ENCODE measurements around the gene ABCC6. TPM values are rescaled to one million over a fixed set of nuclear protein-coding genes. Genes with fewer than 3 reads are reported as not detected.

Gene ABCC6
- total and polyA plus RNA-seq, 2 of the 13 experiments (the other 11 are each of a cell fraction or from before 2014, with no cell fraction given): 82.4 to 105 TPM

- ATAC-seq (no peak), DNase-seq (ENCODE audit: low spot score) (no peak), FAIRE-seq (peak; percentile 18)
- H3K9me3 ChIP-seq (ENCODE audit: low read length): no peaks in the 10 kb centered on the region
- no peaks in the 10 kb centered on the region for H3K4me1 ChIP-seq (ENCODE audit: insufficient read depth, low read length)
- no peak overlapping the region for H2AFZ ChIP-seq (ENCODE audit: low read length)
- intact Hi-C loops (cut with micrococcal nuclease; ENCODE audit: unreplicated experiment) (no loop called here), in situ Hi-C loops (cut with HindIII; ENCODE audit: extremely low pct_ligation_motif_present, low pct_unique_long_range_greater_than_20kb) (no loop called here)
- POLR2A ChIA-PET: no interaction called here
- H3K9ac ChIP-seq (ENCODE audit: insufficient read depth, low read depth, low read length): no peak overlapping the region
- peaks cover 4% of the 10 kb centered on the region; the same call in 1 of the 2 replicates for H4K20me1 ChIP-seq (ENCODE audit: insufficient read depth, low read length)
- no peaks in the 10 kb centered on the region for H3K79me2 ChIP-seq (ENCODE audit: insufficient read depth, low read length)
- no peak overlapping the region for H3K4me3 ChIP-seq (replicated peaks in 1 of 3; ENCODE audit: insufficient read depth in 1 of 3, low read depth in 2 of 3, low read length in 3 of 3)
- H3K27me3 ChIP-seq (ENCODE audit: control insufficient read depth in 1 of 2, insufficient read depth in 2 of 2, low read length in 2 of 2): no peaks in the 10 kb centered on the region
- TF ChIP-seq RBM22 (optimal IDR thresholded peaks at IDR 0.05; ENCODE audit: low read length) (peak; percentile 59), SIX1 (CRISPR knock-in tag; IDR thresholded peaks at IDR 0.05; ENCODE audit: borderline replicate concordance) (no peak), RBAK (CRISPR knock-in tag; IDR thresholded peaks at IDR 0.05) (peak; percentile 99), UBTF (CRISPR knock-in tag; IDR thresholded peaks at IDR 0.05) (no peak), NONO (IDR thresholded peaks at IDR 0.05) (no peak), NONO (CRISPR knock-in tag; conservative IDR thresholded peaks at IDR 0.05) (no peak), ZNF354B (CRISPR knock-in tag; IDR thresholded peaks at IDR 0.05) (no peak), NFATC3 (CRISPR knock-in tag; IDR thresholded peaks at IDR 0.05) (no peak), MEIS1 (CRISPR knock-in tag; IDR thresholded peaks at IDR 0.05; ENCODE audit: borderline replicate concordance) (no peak), HNRNPK (IDR thresholded peaks at IDR 0.05; ENCODE audit: low read depth, low read length, poor library complexity, severe bottlenecking) (no peak), ARID2 (CRISPR knock-in tag; IDR thresholded peaks at IDR 0.05; ENCODE audit: borderline replicate concordance) (no peak), ETV5 (CRISPR knock-in tag; IDR thresholded peaks at IDR 0.05; ENCODE audit: borderline replicate concordance) (no peak), POLR2G (IDR thresholded peaks at IDR 0.05; ENCODE audit: low read depth, low read length) (peak; percentile 17; the same call in 1 of the 2 replicates), REPIN1 (CRISPR knock-in tag; IDR thresholded peaks at IDR 0.05; ENCODE audit: borderline replicate concordance, low read depth) (no peak), CBFB (CRISPR knock-in tag; IDR thresholded peaks at IDR 0.05) (no peak), POLR2AphosphoS5 (IDR thresholded peaks at IDR 0.05; ENCODE audit: low read depth, low read length) (peak; percentile 29), CHD4 (IDR thresholded peaks at IDR 0.05; ENCODE audit: borderline replicate concordance, low read length) (peak; percentile 97), ZNF12 (CRISPR knock-in tag; IDR thresholded peaks at IDR 0.05) (0 out of 2 replicates have a peak, but pooled peaks have one; percentile 39), ZNF749 (CRISPR knock-in tag; IDR thresholded peaks at IDR 0.05; ENCODE audit: borderline replicate concordance) (no peak), MIER2 (CRISPR knock-in tag; IDR thresholded peaks at IDR 0.05) (no peak), ZBTB34 (CRISPR knock-in tag; IDR thresholded peaks at IDR 0.05) (no peak)
- TF ChIP-seq, protein P1, sequence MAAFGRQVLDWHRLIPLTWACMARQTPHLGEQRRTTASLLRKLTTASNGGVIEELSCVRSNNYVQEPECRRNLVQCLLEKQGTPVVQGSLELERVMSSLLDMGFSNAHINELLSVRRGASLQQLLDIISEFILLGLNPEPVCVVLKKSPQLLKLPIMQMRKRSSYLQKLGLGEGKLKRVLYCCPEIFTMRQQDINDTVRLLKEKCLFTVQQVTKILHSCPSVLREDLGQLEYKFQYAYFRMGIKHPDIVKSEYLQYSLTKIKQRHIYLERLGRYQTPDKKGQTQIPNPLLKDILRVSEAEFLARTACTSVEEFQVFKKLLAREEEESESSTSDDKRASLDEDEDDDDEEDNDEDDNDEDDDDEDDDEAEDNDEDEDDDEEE (CRISPR knock-in tag; IDR thresholded peaks at IDR 0.05): no peak
- no TSS peak for BruUV-seq (replicated peaks)
- H3K4me2 ChIP-seq (ENCODE audit: low read depth, low read length): no peak overlapping the region
- peaks cover 57 to 86% of the 10 kb centered on the region in 2 experiments for H3K36me3 ChIP-seq (replicated peaks in 1 of 2; ENCODE audit: control insufficient read depth in 1 of 2, insufficient read depth in 2 of 2, low read length in 2 of 2)
- no peak overlapping the region for H3K27ac ChIP-seq (ENCODE audit: extremely low read length, insufficient read depth, low read length)
- CTCF ChIA-PET (ENCODE audit: low intra/inter-chr PET ratio, low total read pairs): no interaction called here
These were observed 47.0 kb downstream of the ABCC6 start for GRCh38 chr16:16176328-16176727.

All from HepG2 (cell line).